ENCODE measurements around the gene HSPA6.
"Not testable (repeated sequence)": the region's sequence is repeated elsewhere in the genome, so short reads cannot be mapped to it uniquely, and the experiment has no call there.

GRCh38 chr1:161542091-161542559, 17.8 kb downstream of the HSPA6 start:
- TF ChIP-seq CTCF (IDR thresholded peaks at IDR 0.05; ENCODE audit: insufficient read depth, low read depth, low read length); EZH2 (IDR thresholded peaks at IDR 0.05; ENCODE audit: insufficient read depth, low read length): not testable (repeated sequence)

Measured in astrocyte (in vitro differentiated cells and primary cell).